Transverse colon (tissue), 4 donors: ENCODE data around the gene OR2AT4.

ENCODE experiments used
- POLR2AphosphoS5 ChIP-seq, 3 donors: sonication (generic); formaldehyde crosslinking; IDR thresholded peaks; one replicate each; pipeline ENCODE4 v1.6.1; 2016; ENCODE audit warnings: antibody characterized with exemption in 3 of 3
- TF ChIP-seq, protein P1 (sequence below), 5 experiments: fragments of 200-600 bp in 3 of 5; fragments of 450-650 bp in 2 of 5; sonication (generic) in 3 of 5; IDR thresholded peaks; 1 replicate in 2 of 5; 2 replicates in 3 of 5; pipeline ENCODE4 v1.5.1; 2016 to 2017; ENCODE audit warnings: antibody characterized with exemption in 5 of 5, inconsistent platforms in 3 of 5, mild to moderate bottlenecking in 2 of 5, moderate library complexity in 1 of 5

GRCh38 chr11:75082601-75083216 lies 14.0 kb downstream of the OR2AT4 start:
- TF ChIP-seq, protein P1, sequence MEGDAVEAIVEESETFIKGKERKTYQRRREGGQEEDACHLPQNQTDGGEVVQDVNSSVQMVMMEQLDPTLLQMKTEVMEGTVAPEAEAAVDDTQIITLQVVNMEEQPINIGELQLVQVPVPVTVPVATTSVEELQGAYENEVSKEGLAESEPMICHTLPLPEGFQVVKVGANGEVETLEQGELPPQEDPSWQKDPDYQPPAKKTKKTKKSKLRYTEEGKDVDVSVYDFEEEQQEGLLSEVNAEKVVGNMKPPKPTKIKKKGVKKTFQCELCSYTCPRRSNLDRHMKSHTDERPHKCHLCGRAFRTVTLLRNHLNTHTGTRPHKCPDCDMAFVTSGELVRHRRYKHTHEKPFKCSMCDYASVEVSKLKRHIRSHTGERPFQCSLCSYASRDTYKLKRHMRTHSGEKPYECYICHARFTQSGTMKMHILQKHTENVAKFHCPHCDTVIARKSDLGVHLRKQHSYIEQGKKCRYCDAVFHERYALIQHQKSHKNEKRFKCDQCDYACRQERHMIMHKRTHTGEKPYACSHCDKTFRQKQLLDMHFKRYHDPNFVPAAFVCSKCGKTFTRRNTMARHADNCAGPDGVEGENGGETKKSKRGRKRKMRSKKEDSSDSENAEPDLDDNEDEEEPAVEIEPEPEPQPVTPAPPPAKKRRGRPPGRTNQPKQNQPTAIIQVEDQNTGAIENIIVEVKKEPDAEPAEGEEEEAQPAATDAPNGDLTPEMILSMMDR (IDR thresholded peaks at IDR 0.05): no peak
- no peak for TF ChIP-seq POLR2AphosphoS5 (IDR thresholded peaks at IDR 0.05)
